OCI-LY1 (cell line): ENCODE results near the gene CACNA1I.

Experiments used
- CTCF ChIP-seq: fragments of 200-600 bp; sonication (generic), shearing (Covaris generic); IDR thresholded peaks from 2 replicates; pipeline ENCODE4 v1.5.1; 2017; ENCODE audit warnings: mild to moderate bottlenecking, antibody characterized with exemption, low read length, moderate library complexity, mixed read lengths
- EZH2 ChIP-seq: fragments of 200-600 bp; sonication (generic), shearing (Covaris generic); IDR thresholded peaks from 2 replicates; pipeline ENCODE4 v1.8.0; 2017; ENCODE audit warnings: borderline replicate concordance, mixed run types, mild to moderate bottlenecking, antibody characterized with exemption, low read length, moderate library complexity, mixed read lengths

GRCh38 chr22:39595622-39596172 lies 25.1 kb downstream of the CACNA1I start:
- TF ChIP-seq CTCF (no peak), EZH2 (no peak)
